K562 (cell line): ENCODE results near the gene NLRX1. TPM values are rescaled to one million over a fixed set of nuclear protein-coding genes. Genes with fewer than 3 reads are reported as not detected.
A peak's percentile ranks its signal among the peaks of the same experiment; 100 is the strongest.

Source experiments
- BCOR ChIP-seq: fragments of 450-650 bp; IDR thresholded peaks from 2 replicates; pipeline ENCODE4 v1.6.1; 2016
- DPF2 ChIP-seq: fragments of 450-650 bp; IDR thresholded peaks from 2 replicates; pipeline ENCODE4 v1.6.1; 2016
- FOXJ3 ChIP-seq: sonication (generic); formaldehyde crosslinking; IDR thresholded peaks from 2 replicates; pipeline ENCODE4 v1.4.0; 2020; ENCODE audit warnings: mild to moderate bottlenecking, missing genetic modification reagents
- HDAC1 ChIP-seq, 2 experiments: fragments of 450-650 bp; IDR thresholded peaks; 2 replicates each; pipeline ENCODE4 v1.6.1; 2016 to 2017; ENCODE audit warnings: inconsistent platforms in 1 of 2, mild to moderate bottlenecking in 1 of 2, moderate library complexity in 1 of 2
- NFE2L1 ChIP-seq: fragments of 450-650 bp; IDR thresholded peaks from 2 replicates; pipeline ENCODE4 v1.6.1; 2016; ENCODE audit warnings: missing genetic modification characterization, low read depth, mild to moderate bottlenecking, missing compliant biosample characterization, moderate library complexity, borderline replicate concordance
- RBFOX2 ChIP-seq: fragments of 200-400 bp; formaldehyde crosslinking; IDR thresholded peaks from 2 replicates; pipeline ENCODE4 v1.6.1; 2017; ENCODE audit warnings: low read depth, mild to moderate bottlenecking, low read length, moderate library complexity
- RBM34 ChIP-seq: fragments of 200-400 bp; formaldehyde crosslinking; IDR thresholded peaks from 2 replicates; pipeline ENCODE4 v1.6.1; 2018; ENCODE audit warnings: low read length, borderline replicate concordance; ENCODE audit not compliant: insufficient read depth
- SAFB2 ChIP-seq: fragments of 200-400 bp; formaldehyde crosslinking; IDR thresholded peaks from 2 replicates; pipeline ENCODE4 v1.6.1; 2018; ENCODE audit warnings: borderline replicate concordance, low read length, low read depth, moderate library complexity; ENCODE audit not compliant: severe bottlenecking
- SUPT5H ChIP-seq: fragments of 450-650 bp; IDR thresholded peaks from 2 replicates; pipeline ENCODE4 v1.6.1; 2016
- TAL1 ChIP-seq: fragments of 450-650 bp; IDR thresholded peaks from 2 replicates; pipeline ENCODE4 v1.6.1; 2016; ENCODE audit warnings: mild to moderate bottlenecking
- ZFP36 ChIP-seq: fragments of 150-350 bp; IDR thresholded peaks from 2 replicates; pipeline ENCODE4 v1.6.1; 2018; ENCODE audit warnings: low read length, low read depth; ENCODE audit not compliant: partially characterized antibody
- ZNF274 ChIP-seq: IDR thresholded peaks from 2 replicates; pipeline ENCODE4 v1.6.1; 2011; ENCODE audit warnings: low read depth, mild to moderate bottlenecking, low read length, moderate library complexity, borderline replicate concordance
- ZNF354B ChIP-seq: fragments of 250-450 bp; sonication (Bioruptor Pico); IDR thresholded peaks from 2 replicates; pipeline ENCODE4 v1.4.0; 2020
- polyA plus RNA-seq, 8 experiments: library from polyadenylated mRNA; depleted of rRNA in 4 of 8; stranded (reverse) in 5 of 8; unstranded in 3 of 8; fragments of >200 nt; fragmentation: Nextera tagmentation in 2 of 8; fragmentation: Illumina TruSeq in 1 of 8; extraction: Ambion mirVana in 2 of 8; extraction: Trizol in 1 of 8; gene quantifications; 2 replicates each; pipeline versions ENCODE4 v1.2.1 to v1.2.3, GENCODE V29; 2011 to 2014; ENCODE audit warnings: inconsistent platforms in 1 of 8, missing spikeins in 1 of 8
- total RNA-seq, 7 experiments: library from RNA; depleted of rRNA in 6 of 7; stranded (reverse); fragments of >200 nt in 6 of 7; fragmentation: Illumina TruSeq in 2 of 7; extraction: Trizol in 2 of 7; gene quantifications; 2 replicates each; pipeline versions ENCODE4 v1.2.1 to v1.2.3, GENCODE V29; 2011 to 2021; ENCODE audit warnings: low replicate concordance in 1 of 7
- TF ChIP-seq, protein P1 (sequence below): fragments of 150-350 bp; IDR thresholded peaks from 2 replicates; pipeline ENCODE4 v1.6.1; 2014; ENCODE audit warnings: low read depth, mild to moderate bottlenecking, low read length, borderline replicate concordance
- TF ChIP-seq, protein P2 (sequence below): sonication (generic); formaldehyde crosslinking; IDR thresholded peaks from 2 replicates; pipeline ENCODE4 v1.8.1; 2022; ENCODE audit warnings: missing genetic modification reagents
- TF ChIP-seq, protein P3 (sequence below), 3 experiments: IDR thresholded peaks in 2 of 3; conservative IDR thresholded peaks in 1 of 3; 2 replicates each; pipeline ENCODE4 v1.5.1; 2011 to 2012; ENCODE audit warnings: low read length in 3 of 3, mild to moderate bottlenecking in 3 of 3, control low read depth in 2 of 3, improper control_type of control experiment in 1 of 3, inconsistent platforms in 1 of 3, low read depth in 1 of 3, mixed read lengths in 1 of 3, moderate library complexity in 1 of 3; ENCODE audit not compliant: insufficient read depth in 2 of 3
- TF ChIP-seq, protein P4 (sequence below), 2 experiments: fragments of 450-650 bp in 1 of 2; sonication (generic) in 1 of 2; formaldehyde crosslinking in 1 of 2; IDR thresholded peaks in 1 of 2; conservative IDR thresholded peaks in 1 of 2; 2 replicates each; pipeline versions ENCODE4 v1.6.1 to v1.8.1; 2016 to 2023; ENCODE audit warnings: mild to moderate bottlenecking in 2 of 2, moderate library complexity in 2 of 2, inconsistent platforms in 1 of 2, missing genetic modification reagents in 1 of 2

Gene NLRX1
- total and polyA plus RNA-seq, 9 of the 15 experiments (the other 6 are each of a cell fraction or from before 2014, with no cell fraction given): 0.04 to 2.3 (median 0.69) TPM

DNA sequence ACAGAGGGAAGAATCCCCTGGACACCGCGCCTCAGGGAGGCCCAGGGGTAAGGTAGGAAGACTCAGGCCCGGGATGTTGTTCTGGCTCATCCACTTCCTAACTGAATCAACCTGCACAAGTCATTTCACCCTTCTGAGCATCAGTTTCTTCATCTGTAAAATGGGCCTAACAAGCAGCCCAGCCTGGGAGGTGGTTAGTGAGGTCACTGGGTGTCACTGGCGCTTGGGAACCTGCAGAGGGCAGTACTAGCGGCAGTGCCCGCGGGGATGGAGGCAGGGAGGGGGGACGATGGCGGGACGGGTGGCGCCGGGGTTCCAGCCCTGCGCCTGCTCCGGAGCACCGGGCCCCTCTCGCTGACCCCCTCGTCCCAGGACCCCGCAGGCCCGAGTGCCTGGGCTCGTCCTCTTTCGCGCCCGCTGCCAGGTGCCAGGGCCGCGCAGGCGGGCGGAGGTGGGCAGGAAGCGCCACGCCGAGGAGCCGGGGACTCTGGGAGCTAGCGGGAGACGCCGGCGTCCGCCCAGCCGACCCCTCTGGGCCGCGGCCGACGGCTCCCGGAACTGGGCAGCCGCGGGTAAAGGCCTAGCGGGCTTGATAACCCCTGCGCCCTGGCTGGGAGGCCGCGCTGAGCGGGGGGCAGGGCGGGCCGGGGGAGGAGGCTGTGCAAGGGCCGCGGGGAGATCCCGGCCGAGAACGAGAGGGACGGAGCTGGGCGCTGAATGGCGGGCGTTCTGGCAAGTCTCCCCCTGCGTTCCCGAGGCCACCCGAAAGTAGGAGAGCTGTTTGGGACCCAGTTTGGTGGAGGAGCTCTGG, at the start of gene NLRX1 (continued):
- TF ChIP-seq, protein P1, sequence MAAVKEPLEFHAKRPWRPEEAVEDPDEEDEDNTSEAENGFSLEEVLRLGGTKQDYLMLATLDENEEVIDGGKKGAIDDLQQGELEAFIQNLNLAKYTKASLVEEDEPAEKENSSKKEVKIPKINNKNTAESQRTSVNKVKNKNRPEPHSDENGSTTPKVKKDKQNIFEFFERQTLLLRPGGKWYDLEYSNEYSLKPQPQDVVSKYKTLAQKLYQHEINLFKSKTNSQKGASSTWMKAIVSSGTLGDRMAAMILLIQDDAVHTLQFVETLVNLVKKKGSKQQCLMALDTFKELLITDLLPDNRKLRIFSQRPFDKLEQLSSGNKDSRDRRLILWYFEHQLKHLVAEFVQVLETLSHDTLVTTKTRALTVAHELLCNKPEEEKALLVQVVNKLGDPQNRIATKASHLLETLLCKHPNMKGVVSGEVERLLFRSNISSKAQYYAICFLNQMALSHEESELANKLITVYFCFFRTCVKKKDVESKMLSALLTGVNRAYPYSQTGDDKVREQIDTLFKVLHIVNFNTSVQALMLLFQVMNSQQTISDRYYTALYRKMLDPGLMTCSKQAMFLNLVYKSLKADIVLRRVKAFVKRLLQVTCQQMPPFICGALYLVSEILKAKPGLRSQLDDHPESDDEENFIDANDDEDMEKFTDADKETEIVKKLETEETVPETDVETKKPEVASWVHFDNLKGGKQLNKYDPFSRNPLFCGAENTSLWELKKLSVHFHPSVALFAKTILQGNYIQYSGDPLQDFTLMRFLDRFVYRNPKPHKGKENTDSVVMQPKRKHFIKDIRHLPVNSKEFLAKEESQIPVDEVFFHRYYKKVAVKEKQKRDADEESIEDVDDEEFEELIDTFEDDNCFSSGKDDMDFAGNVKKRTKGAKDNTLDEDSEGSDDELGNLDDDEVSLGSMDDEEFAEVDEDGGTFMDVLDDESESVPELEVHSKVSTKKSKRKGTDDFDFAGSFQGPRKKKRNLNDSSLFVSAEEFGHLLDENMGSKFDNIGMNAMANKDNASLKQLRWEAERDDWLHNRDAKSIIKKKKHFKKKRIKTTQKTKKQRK: no peak
- TF ChIP-seq RBFOX2 (peak; percentile 76), ZNF354B (CRISPR knock-in tag) (no peak), ZNF274 (no peak), ZFP36 (peak; percentile 4), SAFB2 (no peak), SUPT5H (no peak), RBM34 (no peak), NFE2L1 (no peak), HDAC1 (IDR thresholded peaks at IDR 0.05) (peak; percentile 61 to 63; a peak in 3 of 4 replicates), BCOR (peak; percentile 99), DPF2 (no peak), FOXJ3 (CRISPR knock-in tag) (no peak), TAL1 (no peak)
- TF ChIP-seq, protein P2, sequence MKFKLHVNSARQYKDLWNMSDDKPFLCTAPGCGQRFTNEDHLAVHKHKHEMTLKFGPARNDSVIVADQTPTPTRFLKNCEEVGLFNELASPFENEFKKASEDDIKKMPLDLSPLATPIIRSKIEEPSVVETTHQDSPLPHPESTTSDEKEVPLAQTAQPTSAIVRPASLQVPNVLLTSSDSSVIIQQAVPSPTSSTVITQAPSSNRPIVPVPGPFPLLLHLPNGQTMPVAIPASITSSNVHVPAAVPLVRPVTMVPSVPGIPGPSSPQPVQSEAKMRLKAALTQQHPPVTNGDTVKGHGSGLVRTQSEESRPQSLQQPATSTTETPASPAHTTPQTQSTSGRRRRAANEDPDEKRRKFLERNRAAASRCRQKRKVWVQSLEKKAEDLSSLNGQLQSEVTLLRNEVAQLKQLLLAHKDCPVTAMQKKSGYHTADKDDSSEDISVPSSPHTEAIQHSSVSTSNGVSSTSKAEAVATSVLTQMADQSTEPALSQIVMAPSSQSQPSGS (CRISPR knock-in tag): no peak
- TF ChIP-seq, protein P3, sequence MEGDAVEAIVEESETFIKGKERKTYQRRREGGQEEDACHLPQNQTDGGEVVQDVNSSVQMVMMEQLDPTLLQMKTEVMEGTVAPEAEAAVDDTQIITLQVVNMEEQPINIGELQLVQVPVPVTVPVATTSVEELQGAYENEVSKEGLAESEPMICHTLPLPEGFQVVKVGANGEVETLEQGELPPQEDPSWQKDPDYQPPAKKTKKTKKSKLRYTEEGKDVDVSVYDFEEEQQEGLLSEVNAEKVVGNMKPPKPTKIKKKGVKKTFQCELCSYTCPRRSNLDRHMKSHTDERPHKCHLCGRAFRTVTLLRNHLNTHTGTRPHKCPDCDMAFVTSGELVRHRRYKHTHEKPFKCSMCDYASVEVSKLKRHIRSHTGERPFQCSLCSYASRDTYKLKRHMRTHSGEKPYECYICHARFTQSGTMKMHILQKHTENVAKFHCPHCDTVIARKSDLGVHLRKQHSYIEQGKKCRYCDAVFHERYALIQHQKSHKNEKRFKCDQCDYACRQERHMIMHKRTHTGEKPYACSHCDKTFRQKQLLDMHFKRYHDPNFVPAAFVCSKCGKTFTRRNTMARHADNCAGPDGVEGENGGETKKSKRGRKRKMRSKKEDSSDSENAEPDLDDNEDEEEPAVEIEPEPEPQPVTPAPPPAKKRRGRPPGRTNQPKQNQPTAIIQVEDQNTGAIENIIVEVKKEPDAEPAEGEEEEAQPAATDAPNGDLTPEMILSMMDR (IDR thresholded peaks at IDR 0.05 in 2 of 3, conservative IDR thresholded peaks at IDR 0.05 in 1 of 3; ENCODE audit: insufficient read depth in 2 of 3, low read depth in 1 of 3, low read length in 3 of 3): peak; percentile 65 to 68 (median 67)
- TF ChIP-seq, protein P4, sequence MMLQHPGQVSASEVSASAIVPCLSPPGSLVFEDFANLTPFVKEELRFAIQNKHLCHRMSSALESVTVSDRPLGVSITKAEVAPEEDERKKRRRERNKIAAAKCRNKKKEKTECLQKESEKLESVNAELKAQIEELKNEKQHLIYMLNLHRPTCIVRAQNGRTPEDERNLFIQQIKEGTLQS (IDR thresholded peaks at IDR 0.05): peak; percentile 27; the same call in 1 of the 2 replicates
- TF ChIP-seq, protein P4 (CRISPR knock-in tag; conservative IDR thresholded peaks at IDR 0.05): no peak
